EH (cell line): Measurements from ENCODE around the gene C6orf132.

ENCODE experiments used
- DNase-seq: peaks from one replicate; pipeline ENCODE4 v3.0.0-alpha.2; 2015; ENCODE audit warnings: low read depth

C6orf132 gene

DNA sequence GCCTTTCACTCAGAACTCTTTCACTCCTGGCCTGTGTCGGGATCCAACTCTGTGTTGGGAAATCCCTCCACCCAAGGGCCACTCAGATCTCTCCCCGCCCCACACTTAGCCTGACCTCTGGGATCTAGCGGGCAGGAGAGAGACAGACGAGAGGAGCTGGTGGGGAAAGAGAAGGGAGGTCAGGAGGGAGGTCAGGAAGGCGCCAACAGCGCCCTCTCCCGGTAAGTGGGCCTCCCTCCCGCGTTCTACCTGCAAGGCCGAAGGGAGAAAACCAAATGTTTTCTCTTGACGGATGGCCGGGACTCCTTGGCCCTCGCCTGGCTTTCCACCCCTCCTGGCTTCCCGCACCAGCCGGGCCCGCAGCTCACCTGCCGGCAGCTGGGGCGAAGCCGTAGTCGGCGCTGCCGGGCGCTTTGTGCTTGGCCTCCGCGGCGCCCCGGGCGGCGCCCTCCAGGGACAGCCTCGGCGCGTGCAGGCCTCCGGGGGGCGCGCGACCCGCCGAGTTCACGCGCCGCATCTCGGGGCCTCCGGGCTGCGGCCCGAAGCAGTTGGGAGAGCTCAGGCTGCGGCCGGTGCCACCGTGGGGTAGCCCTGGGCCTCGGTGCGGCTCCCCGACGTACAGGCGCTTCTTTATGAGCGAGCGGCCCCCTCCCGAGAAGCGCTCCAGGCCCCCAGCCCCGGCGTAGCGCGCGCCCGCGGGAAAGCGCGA, 38.2 kb downstream of the C6orf132 start:
- DNase-seq, result peak; percentile 23

DNA sequence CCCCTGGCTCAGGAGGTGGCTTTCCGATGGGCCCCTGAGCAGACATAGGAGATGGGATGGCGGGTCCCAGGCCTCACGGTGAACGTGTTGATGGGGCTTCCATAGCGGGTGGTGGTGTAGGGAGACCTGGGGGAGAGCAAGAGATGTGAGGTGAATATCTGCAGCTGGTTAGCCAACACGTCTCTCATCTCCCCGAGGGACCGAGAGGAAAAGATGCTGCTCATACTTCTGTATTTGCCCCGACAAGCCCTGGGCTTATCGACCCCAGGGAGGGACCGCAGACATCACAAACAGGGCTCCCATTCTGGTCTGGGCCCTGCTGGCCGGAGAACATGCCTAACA, 38.7 kb downstream of the C6orf132 start:
- no peak for DNase-seq

DNA sequence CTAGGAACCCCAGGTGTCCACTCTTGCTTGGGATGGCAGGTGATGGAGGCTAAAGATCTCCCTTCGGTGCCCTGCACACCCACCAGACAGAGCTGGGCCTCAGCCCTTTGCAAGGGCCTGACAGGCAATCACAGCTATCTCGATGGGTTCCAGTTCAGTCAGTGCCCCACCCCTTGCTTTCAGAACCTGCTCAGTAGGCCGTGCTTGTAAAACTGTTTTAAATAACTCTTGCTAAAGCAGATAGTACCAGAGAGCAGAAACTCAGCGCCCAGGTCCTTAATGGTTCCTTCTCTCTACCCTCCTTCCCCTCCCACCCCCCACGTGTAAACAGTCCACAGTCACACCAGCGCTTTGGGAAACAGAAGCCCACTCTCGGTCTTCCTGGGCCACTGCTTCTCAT, 39.2 kb downstream of the C6orf132 start:
- DNase-seq, result no peak

DNA sequence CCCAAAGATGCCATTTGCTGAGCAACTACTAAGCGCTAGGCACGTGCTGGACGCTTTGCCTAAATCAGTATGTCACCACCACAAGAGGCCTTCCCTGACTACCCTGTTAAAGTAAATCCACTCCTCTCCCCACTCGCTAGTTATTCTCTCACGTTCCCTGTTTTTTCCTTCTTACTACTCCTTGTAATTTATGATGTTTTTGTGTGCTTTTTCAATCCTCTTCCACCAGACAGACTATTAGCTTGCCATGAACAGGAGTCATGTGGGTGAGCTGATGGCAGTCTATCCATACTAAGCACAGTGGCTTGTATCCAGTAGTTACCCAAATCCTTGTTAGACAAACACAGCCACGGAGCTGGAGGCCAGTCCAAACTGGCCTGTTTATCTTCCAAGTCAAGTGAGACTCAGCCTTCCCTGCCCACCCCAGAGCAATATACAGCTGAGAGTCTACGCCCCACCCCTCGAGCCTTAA, 41.2 kb downstream of the C6orf132 start:
- DNase-seq, result no peak

DNA sequence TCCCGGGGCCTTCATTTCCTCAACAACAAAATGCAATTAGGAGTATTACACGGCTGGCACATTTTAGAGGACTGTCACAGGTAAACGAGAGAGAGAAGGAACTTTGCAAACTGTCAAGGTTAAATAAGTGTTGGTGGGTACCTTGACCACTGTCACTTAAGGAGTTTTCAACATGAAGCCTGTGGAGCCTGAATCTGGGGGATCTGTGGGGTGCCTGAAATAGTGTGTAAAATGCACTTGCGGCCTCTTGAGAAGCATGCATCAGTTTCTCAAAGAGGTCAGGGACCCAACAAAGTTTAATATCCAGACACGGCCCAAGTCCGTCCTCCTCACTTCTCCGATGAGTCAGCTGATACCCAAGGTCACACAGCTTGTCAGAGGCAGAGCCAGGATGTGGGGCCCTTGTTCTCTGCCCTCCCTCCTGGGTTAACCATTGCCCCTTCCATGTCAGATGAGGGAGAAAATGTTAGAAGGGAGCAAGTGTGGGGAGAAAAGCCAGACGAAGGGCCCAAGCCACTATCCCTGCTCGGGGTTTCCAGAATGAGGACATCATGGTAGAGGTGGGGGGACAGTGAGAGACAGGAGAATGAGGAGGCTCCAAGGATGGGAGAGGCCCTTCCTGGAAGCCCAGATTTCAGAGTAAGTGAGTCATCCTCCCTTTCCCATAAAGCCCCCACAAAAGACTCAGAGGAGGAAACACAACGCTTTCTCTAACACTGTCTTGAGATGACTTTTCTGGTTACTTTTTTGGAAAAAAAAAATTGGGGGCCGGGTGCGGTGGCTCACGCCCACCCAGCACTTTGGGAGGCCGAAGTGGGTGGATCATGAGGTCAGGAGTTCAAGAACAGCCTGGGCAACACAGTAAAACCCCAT, 42.2 kb downstream of the C6orf132 start:
- peak; percentile 65 for DNase-seq

DNA sequence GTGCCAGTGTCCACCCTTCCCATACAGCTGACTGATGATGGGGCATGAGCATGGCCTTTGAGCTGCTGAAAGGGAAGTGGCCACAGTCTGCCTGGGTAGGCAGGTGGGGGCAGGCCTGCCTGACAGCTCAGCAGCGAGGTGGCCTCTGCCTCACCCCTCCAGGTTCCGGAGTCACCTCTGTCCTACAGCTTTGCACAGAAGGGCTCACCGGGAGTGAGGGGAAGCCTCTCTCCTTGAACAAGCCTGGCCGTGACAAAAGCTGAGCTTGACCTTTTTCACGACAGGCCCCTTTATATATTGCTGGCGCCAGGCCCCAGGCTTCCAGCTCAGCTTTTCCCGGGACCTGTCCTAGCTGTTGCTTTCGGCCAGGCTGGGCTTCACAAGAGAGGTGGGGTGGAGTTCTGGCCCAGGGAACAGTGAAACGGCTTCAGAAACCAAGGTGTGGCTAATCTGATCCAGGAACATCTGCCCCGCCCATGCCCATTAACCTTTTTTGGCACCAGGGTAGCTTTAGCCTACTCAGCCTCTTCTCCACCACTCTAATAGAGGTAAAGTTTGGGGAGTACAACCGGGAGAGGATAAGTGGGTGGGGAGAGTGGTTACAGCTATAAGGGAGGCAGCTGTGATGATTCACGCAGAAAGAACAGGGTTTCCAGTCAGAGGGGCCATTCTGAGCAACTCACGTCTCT, 42.9 kb downstream of the C6orf132 start:
- DNase-seq, result peak; percentile 46

DNA sequence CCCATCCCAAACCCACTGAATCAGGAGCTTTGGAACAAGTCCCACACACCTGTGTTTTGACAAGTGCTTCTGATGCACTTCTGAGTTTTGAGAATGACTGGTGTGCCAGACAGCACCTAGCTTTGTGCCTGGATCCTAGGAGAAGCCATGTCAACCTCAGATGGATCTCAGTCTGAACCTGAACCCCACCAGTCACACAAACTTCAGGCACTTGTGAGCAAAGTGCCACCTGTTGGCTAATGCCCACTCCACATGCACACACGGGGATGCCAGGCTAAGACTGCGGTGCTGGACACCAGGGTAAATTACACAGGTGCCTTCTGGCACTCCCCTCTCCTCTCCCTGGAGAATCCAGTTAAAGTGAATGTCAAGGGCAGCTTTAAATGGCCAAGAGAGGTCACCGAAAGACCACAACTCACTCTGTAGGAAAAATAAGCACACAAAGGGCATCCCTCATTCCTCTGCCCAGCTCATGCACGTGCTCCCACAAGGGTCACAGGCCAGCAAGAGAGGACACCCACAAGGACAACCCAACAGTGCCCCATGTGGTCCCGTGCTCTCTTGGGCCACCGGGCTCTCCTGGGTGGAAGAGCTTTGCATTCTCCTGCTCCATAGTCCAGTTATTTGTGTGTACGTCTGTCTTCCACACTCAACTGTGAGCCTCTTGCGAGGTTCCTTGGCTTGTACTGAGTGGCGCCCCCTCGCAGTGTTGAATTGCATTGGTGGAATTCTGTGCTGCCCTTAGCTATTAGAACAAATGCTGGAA, 46.5 kb downstream of the C6orf132 start:
- DNase-seq, result peak; percentile 9

DNA sequence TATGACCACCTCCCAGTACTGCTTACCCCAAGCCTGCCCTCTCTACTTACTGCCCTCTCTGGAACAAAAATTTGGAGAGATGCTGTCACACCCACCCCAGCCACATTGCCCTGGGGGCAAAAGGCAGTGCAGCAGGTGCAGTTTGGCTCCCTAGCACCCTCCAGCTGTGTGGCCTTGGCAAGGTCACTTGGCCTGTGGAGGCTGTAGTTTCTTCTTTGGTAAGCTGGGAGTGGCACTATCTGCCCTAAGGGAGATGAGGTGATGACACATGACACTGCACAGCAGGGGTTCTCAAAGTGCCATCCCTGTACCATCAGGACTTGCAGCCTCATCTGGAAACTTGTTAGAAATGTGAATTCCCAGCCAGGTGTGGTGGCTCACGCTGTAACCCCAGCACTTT, 47.3 kb downstream of the C6orf132 start:
- no peak for DNase-seq

DNA sequence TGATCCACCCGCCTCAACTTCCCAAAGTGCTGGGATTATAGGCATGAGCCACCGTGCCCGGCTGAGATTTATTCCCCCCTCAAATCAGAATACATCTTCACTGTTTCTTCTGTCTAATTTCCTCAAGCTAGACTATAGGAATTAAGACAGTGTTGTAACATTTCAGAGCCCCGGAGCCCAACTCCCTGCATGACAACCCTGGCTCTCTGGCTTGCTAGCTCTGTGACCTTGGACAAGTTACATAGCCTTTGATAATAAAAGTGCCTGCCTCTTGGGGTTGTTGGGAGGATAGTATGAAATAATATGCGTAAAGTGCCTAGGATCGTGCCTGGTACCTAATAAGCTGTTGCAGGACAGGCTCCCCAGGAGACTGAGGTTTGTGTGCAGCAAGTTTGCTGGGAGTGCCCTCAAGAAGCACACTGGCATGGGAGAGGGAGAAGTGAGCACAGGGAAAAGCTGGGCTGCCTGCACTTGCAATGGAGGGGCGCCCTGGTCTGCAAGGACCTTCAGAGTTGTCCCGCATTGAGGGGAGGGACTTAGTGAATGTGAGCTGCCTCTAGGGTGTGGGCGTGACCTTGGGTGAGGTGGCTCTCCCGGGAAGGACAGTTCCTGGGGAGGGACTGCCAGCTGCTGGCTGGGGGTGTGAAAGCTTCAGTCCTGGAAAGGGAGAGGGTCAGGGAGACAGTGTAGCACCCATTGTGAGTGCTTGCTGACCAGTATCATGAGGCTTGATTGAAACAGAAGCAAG, 48.7 kb downstream of the C6orf132 start:
- no peak for DNase-seq

DNA sequence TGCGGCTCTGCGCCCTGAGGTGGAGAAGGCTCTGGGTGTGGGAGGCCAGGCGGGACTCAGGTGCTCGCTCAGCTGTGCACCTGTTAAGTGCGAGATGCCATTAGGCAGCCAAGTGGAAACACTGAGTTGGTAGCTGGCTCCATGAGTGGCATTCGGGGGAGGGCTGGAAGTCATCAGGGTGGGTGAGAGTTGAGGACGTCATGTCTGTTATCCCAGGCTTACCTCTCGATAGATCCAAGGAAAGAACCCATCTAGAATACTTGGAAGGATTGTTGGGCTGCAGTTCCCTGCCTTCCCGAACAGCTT, 50.7 kb downstream of the C6orf132 start:
- DNase-seq, result no peak

DNA sequence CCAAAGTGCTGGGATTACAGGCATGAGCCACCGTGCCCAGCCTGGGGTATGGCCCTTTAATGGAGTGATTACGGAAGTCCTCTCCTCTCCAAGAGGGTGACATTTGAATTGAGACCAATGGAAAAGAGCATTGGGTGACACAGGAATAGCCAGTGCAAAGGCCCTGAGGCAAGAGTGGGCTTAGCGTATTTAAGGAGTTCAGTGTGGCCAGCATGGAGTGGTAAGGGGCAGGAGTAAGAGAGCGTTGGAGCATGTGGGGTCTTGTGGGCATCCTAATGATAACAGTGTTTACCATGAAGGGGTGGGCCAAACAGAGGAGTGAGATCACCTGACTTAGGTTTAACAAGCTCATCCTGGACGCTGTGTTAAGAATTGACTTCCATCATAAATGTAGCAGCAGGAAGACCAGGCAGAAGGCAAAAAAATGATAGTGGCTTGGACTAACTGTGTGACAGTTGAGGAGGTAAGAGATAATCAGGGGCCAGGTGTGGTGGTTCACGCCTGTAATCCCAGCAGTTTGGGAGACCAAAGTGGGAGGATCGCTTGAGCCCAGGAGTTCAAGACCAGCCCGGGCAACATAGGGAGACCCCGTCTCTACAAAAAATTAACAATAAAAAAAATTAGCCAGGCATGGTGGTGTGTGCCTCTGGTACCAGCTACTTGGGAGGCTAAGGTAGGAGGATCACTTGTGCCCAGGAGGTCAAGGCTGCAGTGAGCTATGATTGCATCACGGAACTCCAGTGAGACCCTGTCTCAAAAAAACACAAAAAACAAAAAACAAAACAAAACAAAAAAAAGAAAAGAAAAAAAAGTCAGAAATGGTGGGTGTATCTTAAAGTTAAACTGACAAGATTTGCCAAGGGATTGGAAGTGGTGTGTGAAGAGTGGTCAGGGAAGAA, 51.4 kb downstream of the C6orf132 start:
- DNase-seq, result no peak

DNA sequence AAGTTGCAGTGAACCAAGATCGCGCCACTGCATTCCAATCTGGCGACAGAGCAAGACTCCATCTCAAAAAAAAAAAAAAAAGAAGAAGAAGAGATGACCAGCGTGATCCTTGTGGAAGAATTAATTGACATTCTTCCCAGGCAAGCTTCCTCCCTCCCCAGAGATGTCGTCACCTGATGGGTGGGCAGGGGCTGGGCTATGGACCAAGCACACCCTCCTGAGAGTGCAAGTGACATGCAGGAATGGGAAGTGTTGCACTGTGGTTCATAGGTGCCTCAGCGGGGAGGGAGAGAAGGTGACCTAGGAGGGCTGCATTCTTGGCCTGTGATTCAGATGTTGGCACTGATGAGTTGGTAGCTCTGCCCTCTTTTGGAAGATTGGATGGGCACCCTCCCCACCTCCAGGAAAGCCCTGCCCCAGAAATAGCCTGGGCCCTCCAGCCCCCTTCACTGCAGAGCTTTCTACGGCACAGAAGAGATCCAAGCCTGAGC, 54.3 kb downstream of the C6orf132 start:
- peak; percentile 83 for DNase-seq

DNA sequence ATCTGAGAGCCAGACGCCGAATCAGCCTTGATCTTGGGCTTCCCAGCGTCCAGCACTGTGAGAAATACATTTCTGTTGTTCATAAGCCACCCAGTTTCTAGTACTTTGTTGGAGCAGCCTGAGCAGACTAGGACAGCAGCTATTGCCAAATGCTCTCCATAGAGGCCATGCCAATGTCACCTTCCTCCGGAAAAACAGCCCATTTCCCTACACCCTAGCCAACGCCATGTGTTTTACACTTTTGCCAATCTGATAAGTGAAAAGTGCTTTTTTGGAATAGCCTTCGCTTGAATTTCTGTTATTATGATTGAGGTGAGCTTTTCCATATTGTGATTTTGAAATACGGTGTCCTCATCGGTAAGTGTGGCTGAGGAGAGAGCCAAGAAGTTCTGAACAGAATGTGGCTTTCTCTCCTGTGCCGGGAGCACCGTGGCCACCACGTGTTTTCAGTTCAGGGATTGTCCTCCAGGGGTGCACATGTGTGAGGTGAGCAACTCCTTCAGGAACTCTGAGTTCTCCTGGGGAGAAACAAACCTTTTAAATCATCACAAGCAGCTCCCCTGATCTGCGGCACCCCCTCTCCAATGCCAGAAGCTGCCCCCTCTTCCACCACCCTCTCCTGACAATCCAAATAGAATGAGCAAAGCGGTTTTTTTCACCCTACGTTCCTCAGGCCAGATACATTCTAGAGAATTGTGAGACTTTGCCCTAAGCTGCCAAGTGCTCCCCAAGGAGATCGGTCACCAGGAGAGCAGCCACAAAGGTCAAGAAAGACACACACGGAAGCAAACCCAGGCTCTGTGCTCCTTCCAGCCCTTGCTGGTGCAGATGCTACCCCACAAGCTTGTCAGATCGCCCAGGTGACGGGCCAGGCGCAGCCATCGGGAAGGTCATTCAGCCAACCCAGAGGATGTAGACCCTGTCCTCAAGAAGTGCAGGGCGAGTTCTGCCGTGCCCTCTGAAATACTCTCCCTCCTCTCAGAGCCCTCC, 56.1 kb downstream of the C6orf132 start:
- DNase-seq, result peak; percentile 15

DNA sequence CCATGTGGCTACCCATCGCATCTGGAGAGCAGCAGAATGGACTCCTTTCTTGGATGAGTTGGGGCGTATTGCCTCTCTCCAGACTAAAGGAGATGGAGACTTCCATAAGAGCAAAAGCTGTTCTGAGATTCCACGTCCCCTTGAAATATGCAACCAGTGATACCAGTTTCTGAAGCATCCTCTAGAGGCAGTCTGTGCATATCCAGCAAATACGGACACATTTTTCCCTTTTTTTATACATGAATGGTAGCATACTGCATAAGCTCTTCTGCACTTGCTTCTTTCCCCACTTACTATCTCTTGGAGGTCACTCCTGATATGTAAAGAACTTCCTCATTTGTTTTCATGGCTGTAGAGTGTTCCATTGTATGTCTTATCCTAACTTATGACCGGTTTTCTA, 57.5 kb downstream of the C6orf132 start:
- no peak for DNase-seq

DNA sequence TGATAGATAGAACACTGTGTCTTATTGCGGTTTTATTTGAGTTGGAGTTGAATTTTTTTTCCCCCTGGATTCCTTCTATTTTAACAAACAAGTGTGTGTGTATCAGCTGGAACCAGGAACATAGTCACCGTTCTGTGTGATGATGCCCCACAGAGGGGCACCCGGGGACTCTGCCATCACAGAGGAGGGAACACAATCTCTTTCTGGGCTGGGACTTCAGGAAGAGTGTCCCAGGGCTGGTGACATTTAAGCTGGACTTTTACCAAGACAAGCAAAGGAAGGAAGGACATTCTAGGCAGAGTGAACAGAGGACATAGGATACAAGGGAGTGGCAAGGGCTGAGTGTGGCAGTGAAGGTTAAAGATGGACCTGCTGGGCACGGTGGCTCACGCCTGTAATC, 58.9 kb downstream of the C6orf132 start:
- DNase-seq, result no peak

DNA sequence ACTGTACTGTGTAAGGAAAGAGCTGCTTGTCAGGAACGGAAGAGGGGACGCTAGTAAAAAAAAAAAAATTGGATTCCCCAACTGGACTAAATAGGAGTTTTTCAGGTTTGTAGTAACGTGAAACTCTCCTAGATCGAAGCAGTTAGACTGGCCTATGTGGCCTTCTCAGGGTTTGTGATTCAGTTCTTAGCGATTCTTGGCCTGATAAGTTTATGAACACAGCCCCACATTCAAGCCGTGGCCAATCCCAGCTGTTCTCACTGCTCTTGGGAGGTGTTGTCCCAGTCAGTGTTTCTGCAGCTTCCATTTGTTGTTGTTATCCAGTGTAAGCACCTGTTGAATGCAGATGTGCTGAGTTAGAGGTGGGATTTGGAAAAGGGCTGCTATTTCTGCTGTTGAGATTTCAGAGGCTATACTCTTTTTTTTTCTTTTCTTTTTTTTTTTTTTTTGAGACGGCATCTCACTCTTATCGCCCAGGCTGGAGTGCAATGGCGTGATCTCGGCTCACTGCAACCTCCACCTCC, 62.4 kb downstream of the C6orf132 start:
- no peak for DNase-seq

DNA sequence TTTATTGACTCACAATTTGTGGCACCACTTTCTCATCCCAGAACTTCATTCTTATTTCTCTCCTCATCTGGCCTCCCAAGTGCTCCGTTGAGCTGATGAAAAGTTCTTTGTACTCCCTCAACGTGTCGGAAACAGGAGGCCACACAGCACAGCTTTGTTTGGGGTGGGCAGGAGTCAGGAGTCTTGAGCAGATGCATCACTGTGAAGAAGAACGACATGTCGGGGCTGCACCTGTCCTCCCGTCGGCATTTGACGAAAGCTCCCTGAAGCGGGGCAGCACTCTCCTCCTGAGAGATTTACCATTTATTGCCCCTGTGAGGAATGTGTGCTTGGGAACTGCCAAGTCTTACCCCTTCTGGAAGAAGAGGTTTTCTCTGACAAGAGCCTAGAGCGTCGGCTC, 64.0 kb downstream of the C6orf132 start:
- no peak for DNase-seq

DNA sequence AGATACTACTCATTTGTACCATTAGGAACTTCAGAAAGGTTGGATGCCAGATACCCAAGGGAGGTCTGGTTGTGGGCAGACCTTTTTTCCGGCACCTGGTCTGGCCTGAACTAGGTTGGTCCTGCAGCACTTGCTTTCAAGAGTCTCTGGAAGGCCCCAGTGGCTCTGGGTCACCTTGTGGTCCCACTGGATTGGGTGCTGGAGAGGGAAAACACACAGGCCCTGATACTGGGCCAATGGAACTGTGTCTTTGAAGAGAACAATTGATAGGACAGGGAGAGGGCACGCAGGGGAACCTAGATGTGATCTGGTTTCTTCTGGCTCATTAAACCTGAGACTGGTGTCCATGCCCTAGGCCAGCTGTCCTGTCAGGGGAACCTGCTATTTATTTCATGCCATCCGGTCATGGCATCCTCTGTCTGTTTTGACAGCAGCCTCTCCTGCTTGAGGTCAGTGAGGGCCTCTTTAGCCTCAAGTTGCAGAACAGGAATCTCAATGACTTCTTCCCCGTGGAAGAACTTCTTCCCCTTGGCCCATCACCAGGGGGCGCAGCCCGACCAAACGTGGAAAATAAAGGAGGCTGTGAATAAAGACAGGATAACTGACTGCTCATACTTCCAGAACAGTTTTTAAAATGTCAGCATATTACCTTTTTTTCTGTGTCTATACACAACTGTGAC, 67.1 kb downstream of the C6orf132 start:
- DNase-seq, result peak; percentile 75
